Activated T-cell treated with anti-CD3 and anti-CD28 coated beads, Interleukin-2, amount 50 U/mL, for 72 hours (primary cell): ENCODE measurements around the gene SHROOM3. TPM values are rescaled to one million over a fixed set of nuclear protein-coding genes. Genes with fewer than 3 reads are reported as not detected.

ENCODE experiments used
- ATAC-seq, 2 donors: fragments of 150-1000 bp; cut with Tn5 transposase; replicated peaks in 1 of 2; 2 replicates each; pipeline ENCODE4 v1.10.0; 2021; ENCODE audit warnings: moderate library complexity in 2 of 2, mild to moderate bottlenecking in 1 of 2
- DNase-seq, 2 donors: peaks; one replicate each; pipeline ENCODE4 v3.0.0; 2021 to 2022; ENCODE audit warnings: mixed read lengths in 1 of 2
- H3K27ac Mint-ChIP-seq: one replicate; pipeline ENCODE4 v1.8.0; 2022; ENCODE audit warnings: mild to moderate bottlenecking, moderate library complexity, mixed read lengths
- H3K27me3 Mint-ChIP-seq: one replicate; pipeline ENCODE4 v1.8.0; 2022; ENCODE audit warnings: low read depth, mixed read lengths
- H3K36me3 Mint-ChIP-seq, 2 donors: one replicate each; pipeline ENCODE4 v1.8.0; 2022; ENCODE audit warnings: mixed read lengths in 2 of 2, mild to moderate bottlenecking in 1 of 2; ENCODE audit not compliant: insufficient read depth in 2 of 2
- H3K4me1 Mint-ChIP-seq: one replicate; pipeline ENCODE4 v1.8.0; 2022; ENCODE audit warnings: low read depth, mixed read lengths
- H3K4me3 Mint-ChIP-seq, 2 donors: one replicate each; pipeline ENCODE4 v1.8.0; 2022; ENCODE audit warnings: mild to moderate bottlenecking in 2 of 2, mixed read lengths in 2 of 2, moderate library complexity in 2 of 2
- H3K9me3 Mint-ChIP-seq, 2 donors: one replicate each; pipeline ENCODE4 v1.8.0; 2022; ENCODE audit warnings: mixed read lengths in 2 of 2
- total RNA-seq, 2 donors: library from RNA; stranded (reverse); gene quantifications; one replicate each; pipeline ENCODE4 v1.2.3, GENCODE V29; 2022

Gene SHROOM3
- total RNA-seq, 2 donors from 2014 or later: 0.09 to 0.10 TPM

GRCh38 chr4:76578002-76578560 lies 143.1 kb downstream of the SHROOM3 start:
- Mint-ChIP-seq H3K4me3 (no peak overlapping the region), H3K4me1 (no peaks in the 10 kb centered on the region), H3K27me3 (peaks cover 50% of the 10 kb centered on the region), H3K9me3 (no peaks in the 10 kb centered on the region), H3K36me3 (no peaks in the 10 kb centered on the region), H3K27ac (no peak overlapping the region)
- DNase-seq (no peak), ATAC-seq (no peak)

- Mint-ChIP-seq H3K27ac (no peak overlapping the region), H3K4me1 (no peaks in the 10 kb centered on the region)
Measured at GRCh38 chr4:76579596-76580375, 144.8 kb downstream of the SHROOM3 start.

GRCh38 chr4:76581077-76581962 lies 146.3 kb downstream of the SHROOM3 start:
- Mint-ChIP-seq H3K9me3 (no peaks in the 10 kb centered on the region), H3K27ac (no peak overlapping the region), H3K27me3 (peaks cover 56% of the 10 kb centered on the region), H3K4me3 (no peak overlapping the region), H3K36me3 (no peaks in the 10 kb centered on the region), H3K4me1 (peaks cover 5% of the 10 kb centered on the region)
- ATAC-seq (no peak), DNase-seq (no peak)

More at GRCh38 chr4:76579596-76580375, 144.8 kb downstream of the SHROOM3 start:
- no peak for ATAC-seq
- H3K9me3 Mint-ChIP-seq: no peaks in the 10 kb centered on the region
- peaks cover 55% of the 10 kb centered on the region for H3K27me3 Mint-ChIP-seq
- no peaks in the 10 kb centered on the region for H3K36me3 Mint-ChIP-seq
- H3K4me3 Mint-ChIP-seq: no peak overlapping the region
- no peak for DNase-seq

- Mint-ChIP-seq H3K9me3 (no peaks in the 10 kb centered on the region), H3K4me1 (peaks cover 7% of the 10 kb centered on the region), H3K4me3 (no peak overlapping the region), H3K27ac (no peak overlapping the region), H3K27me3 (peaks cover 63% of the 10 kb centered on the region), H3K36me3 (no peaks in the 10 kb centered on the region)
- no peak for ATAC-seq
- no peak for DNase-seq
Measured at GRCh38 chr4:76582074-76582816, 147.2 kb downstream of the SHROOM3 start.

GRCh38 chr4:76582817-76583087 lies 147.7 kb downstream of the SHROOM3 start:
- Mint-ChIP-seq H3K4me1 (peaks cover 7% of the 10 kb centered on the region), H3K36me3 (no peaks in the 10 kb centered on the region)

GRCh38 chr4:76584241-76585152 lies 149.5 kb downstream of the SHROOM3 start:
- ATAC-seq: no peak
- Mint-ChIP-seq H3K4me1 (peaks cover 7% of the 10 kb centered on the region), H3K4me3 (no peak overlapping the region), H3K27me3 (peaks cover 81% of the 10 kb centered on the region), H3K27ac (no peak overlapping the region), H3K9me3 (no peaks in the 10 kb centered on the region), H3K36me3 (no peaks in the 10 kb centered on the region)
- DNase-seq: no peak

More at GRCh38 chr4:76582817-76583087, 147.7 kb downstream of the SHROOM3 start:
- Mint-ChIP-seq H3K27me3 (peaks cover 67% of the 10 kb centered on the region), H3K4me3 (no peak overlapping the region), H3K27ac (no peak overlapping the region), H3K9me3 (no peaks in the 10 kb centered on the region)
- no peak for ATAC-seq
- DNase-seq: no peak

GRCh38 chr4:76585272-76585671 lies 150.2 kb downstream of the SHROOM3 start:
- peaks cover 75% of the 10 kb centered on the region for H3K27me3 Mint-ChIP-seq

GRCh38 chr4:76585897-76586360 lies 150.9 kb downstream of the SHROOM3 start:
- DNase-seq (peak; percentile 17 to 23), ATAC-seq (peak; percentile 55 to 73)
- Mint-ChIP-seq H3K27me3 (peaks cover 74% of the 10 kb centered on the region), H3K4me3 (peak overlapping the region; percentile 62 to 75), H3K27ac (no peak overlapping the region), H3K9me3 (no peaks in the 10 kb centered on the region), H3K4me1 (peaks cover 7% of the 10 kb centered on the region), H3K36me3 (no peaks in the 10 kb centered on the region)

More at GRCh38 chr4:76585272-76585671, 150.2 kb downstream of the SHROOM3 start:
- Mint-ChIP-seq H3K4me1 (peaks cover 7% of the 10 kb centered on the region), H3K4me3 (no peak overlapping the region), H3K36me3 (no peaks in the 10 kb centered on the region), H3K9me3 (no peaks in the 10 kb centered on the region), H3K27ac (no peak overlapping the region)
- ATAC-seq: no peak
- no peak for DNase-seq

- Mint-ChIP-seq H3K4me3 (no peak overlapping the region), H3K36me3 (no peaks in the 10 kb centered on the region), H3K27me3 (peaks cover 62% of the 10 kb centered on the region), H3K4me1 (peaks cover 7% of the 10 kb centered on the region), H3K9me3 (no peaks in the 10 kb centered on the region), H3K27ac (no peak overlapping the region)
- DNase-seq: no peak
- no peak for ATAC-seq
Measured at GRCh38 chr4:76588274-76588673, 153.2 kb downstream of the SHROOM3 start.

GRCh38 chr4:76589402-76589801 lies 154.4 kb downstream of the SHROOM3 start:
- Mint-ChIP-seq H3K27me3 (peaks cover 59% of the 10 kb centered on the region), H3K36me3 (no peaks in the 10 kb centered on the region), H3K4me3 (no peak overlapping the region), H3K4me1 (peaks cover 7% of the 10 kb centered on the region), H3K27ac (no peak overlapping the region), H3K9me3 (no peaks in the 10 kb centered on the region)
- DNase-seq: no peak
- ATAC-seq: no peak

- Mint-ChIP-seq H3K4me1 (peaks cover 7% of the 10 kb centered on the region), H3K36me3 (no peaks in the 10 kb centered on the region), H3K27me3 (peaks cover 53% of the 10 kb centered on the region), H3K27ac (no peak overlapping the region), H3K9me3 (no peaks in the 10 kb centered on the region), H3K4me3 (no peak overlapping the region)
- no peak for DNase-seq
- no peak for ATAC-seq
Measured at GRCh38 chr4:76589872-76590797, 155.1 kb downstream of the SHROOM3 start.
